Left forelimb (tissue), 1 donor: ENCODE results near the gene VASN.

Experiments used
- DNase-seq: peaks from one replicate; pipeline ENCODE4 v3.0.0-alpha.2; 2018; ENCODE audit warnings: low spot score

VASN gene

GRCh38 chr16:4426021-4426684 is 54.5 kb downstream of the VASN start:
- DNase-seq = no peak

- DNase-seq = no peak
These were observed 55.2 kb downstream of the VASN start for GRCh38 chr16:4426722-4427372.

GRCh38 chr16:4428500-4428899 is 56.9 kb downstream of the VASN start:
- no peak for DNase-seq

- DNase-seq = no peak
These were observed 59.4 kb downstream of the VASN start for GRCh38 chr16:4431023-4431422.
